HAP-1 (cell line): ENCODE results near the gene KCNAB2.

Experiments used
- DNase-seq, 2 experiments: peaks; one replicate each; pipeline ENCODE4 v3.0.0-alpha.2; 2016 to 2020; ENCODE audit warnings: low spot score in 2 of 2
- H3K27me3 ChIP-seq: fragments of 250-450 bp; sonication (Bioruptor Pico); 2 replicates; pipeline ENCODE4 v1.5.1; 2020; ENCODE audit warnings: low read depth, mild to moderate bottlenecking, moderate library complexity
- H3K36me3 ChIP-seq: fragments of 250-450 bp; sonication (Bioruptor Pico); replicated peaks from 2 replicates; pipeline ENCODE4 v1.5.1; 2020; ENCODE audit warnings: mild to moderate bottlenecking
- H3K4me1 ChIP-seq: fragments of 250-450 bp; sonication (Bioruptor Pico); 2 replicates; pipeline ENCODE4 v1.5.1; 2020; ENCODE audit warnings: mild to moderate bottlenecking
- H3K4me3 ChIP-seq: fragments of 250-450 bp; sonication (Bioruptor Pico); 2 replicates; pipeline ENCODE4 v1.5.1; 2020; ENCODE audit warnings: mild to moderate bottlenecking, moderate library complexity
- H3K9me3 ChIP-seq: fragments of 250-450 bp; sonication (Bioruptor Pico); 2 replicates; pipeline ENCODE4 v1.5.1; 2020; ENCODE audit warnings: mild to moderate bottlenecking, moderate library complexity
- in situ Hi-C: fragments of 300-500 bp; cut with MboI; formaldehyde crosslinking; loops from 3 replicates; pipeline ENCODE4 v1.14.3; 2020; ENCODE audit warnings: low sequenced_read_pairs, inconsistent platforms, mixed read lengths

The KCNAB2 gene

DNA sequence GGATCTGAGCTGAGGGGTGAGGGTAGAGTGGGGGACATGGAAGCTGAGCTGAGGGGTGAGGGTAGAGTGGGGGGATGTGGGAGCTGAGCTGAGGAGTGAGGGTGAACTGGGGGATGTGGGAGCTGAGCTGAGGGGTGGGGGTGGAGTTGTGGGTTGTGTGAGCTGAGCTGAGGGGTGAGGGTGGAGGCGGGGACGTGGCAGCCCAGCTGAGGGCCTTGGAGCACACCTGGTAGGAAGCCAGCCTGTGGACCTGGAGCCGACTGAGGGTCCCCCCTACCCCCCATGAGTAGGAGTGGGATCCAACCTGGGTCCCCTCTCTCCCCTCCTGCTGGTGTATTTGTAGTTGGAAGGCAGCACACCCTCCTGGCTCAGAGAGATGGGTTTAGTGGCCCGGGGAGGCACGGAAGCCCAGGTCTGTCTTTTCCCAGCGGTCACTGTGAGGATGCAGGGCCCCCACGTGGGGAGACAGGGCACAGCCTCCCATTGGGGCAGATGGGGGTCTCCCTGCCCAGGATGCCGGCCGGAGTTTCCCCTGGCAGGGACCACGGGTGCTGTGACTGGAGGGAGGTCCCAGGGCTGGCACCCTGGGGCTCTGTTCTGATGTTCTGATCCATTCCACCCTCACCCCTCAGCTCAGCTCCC lies 40.3 kb upstream of the KCNAB2 start:
- Histone ChIP-seq H3K4me3 (no peak overlapping the region), H3K27me3 (no peaks in the 10 kb centered on the region), H3K9me3 (no peaks in the 10 kb centered on the region), H3K4me1 (peaks cover 18% of the 10 kb centered on the region), H3K36me3 (no peaks in the 10 kb centered on the region)
- in situ Hi-C loops: no loop called here
- DNase-seq: no peak

DNA sequence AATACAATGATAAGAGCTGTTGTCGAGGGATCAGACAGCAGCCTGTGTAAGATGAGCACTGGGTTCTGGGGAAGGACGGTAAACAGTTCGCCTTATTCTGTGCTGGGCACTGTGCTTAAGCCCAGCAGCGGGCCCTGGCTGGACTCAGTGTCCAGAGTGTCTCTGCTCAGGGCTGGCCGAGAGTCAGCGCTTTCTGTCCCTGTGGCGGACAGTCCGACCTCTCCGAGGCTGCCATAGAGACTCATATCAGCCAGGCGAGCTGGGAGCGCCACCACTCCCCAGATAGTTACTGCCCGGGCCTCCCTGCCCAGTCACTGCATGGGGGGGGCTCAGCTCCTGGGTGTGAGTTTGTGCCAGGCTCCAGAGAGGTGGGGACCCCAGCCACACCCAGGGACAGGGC lies 38.8 kb upstream of the KCNAB2 start:
- no peak for DNase-seq
- Histone ChIP-seq H3K27me3 (no peaks in the 10 kb centered on the region), H3K4me1 (peaks cover 18% of the 10 kb centered on the region), H3K9me3 (no peaks in the 10 kb centered on the region), H3K36me3 (no peaks in the 10 kb centered on the region), H3K4me3 (no peak overlapping the region)
- in situ Hi-C loops: no loop called here

DNA sequence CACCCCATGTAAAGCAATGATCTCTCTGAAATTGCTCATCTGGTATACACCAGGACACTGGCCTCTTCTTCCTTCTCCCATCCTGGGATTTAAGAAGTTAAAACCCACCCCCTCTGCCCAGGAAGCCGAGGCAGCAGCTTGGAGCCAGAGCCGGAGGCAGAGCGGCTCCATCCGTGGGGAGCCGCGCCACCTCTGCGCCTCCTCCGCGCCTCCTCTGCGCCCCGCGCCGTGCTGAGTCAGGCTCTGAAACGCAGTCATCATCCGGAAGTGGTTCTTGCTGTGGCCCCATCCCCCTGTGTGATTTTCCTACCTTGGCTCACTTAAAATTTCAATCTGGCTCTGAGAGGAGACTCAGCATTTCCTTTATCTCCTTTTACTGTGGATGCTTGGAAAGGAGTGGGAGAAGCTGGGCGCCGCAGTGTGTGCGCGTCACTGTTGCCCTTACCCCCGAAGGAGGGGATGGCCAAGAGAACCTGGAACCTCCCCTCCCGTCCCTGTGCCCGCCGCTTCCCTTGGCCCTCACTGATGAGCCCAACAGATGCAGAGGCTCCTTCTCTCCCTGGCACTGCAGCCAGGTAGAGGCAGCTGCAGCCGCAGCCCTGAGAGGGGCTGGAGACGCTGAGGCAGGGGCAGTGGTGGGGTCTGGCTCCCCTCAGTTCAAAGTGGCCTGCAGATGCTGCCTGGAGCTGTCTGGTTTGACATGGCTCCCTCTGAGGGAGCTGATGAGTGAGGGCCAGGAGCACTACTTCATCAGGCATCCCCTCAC lies 38.2 kb upstream of the KCNAB2 start:
- no peak for DNase-seq
- H3K27me3 ChIP-seq: no peaks in the 10 kb centered on the region
- no peaks in the 10 kb centered on the region for H3K9me3 ChIP-seq
- no peak overlapping the region for H3K4me3 ChIP-seq
- no peaks in the 10 kb centered on the region for H3K36me3 ChIP-seq
- H3K4me1 ChIP-seq: peaks cover 18% of the 10 kb centered on the region
- in situ Hi-C loops: no loop called here

- Histone ChIP-seq H3K27me3 (no peaks in the 10 kb centered on the region), H3K9me3 (no peaks in the 10 kb centered on the region), H3K4me3 (no peak overlapping the region), H3K4me1 (peaks cover 16% of the 10 kb centered on the region), H3K36me3 (no peaks in the 10 kb centered on the region)
- in situ Hi-C loops: no loop called here
- no peak for DNase-seq
Observed at GRCh38 chr1:6008084-6008415, 37.6 kb upstream of the KCNAB2 start.

GRCh38 chr1:6008696-6009095 lies 37.0 kb upstream of the KCNAB2 start:
- Histone ChIP-seq H3K4me3 (no peak overlapping the region), H3K9me3 (no peaks in the 10 kb centered on the region), H3K4me1 (peaks cover 10% of the 10 kb centered on the region), H3K27me3 (no peaks in the 10 kb centered on the region), H3K36me3 (no peaks in the 10 kb centered on the region)
- DNase-seq: no peak
- in situ Hi-C loops: no loop called here

DNA sequence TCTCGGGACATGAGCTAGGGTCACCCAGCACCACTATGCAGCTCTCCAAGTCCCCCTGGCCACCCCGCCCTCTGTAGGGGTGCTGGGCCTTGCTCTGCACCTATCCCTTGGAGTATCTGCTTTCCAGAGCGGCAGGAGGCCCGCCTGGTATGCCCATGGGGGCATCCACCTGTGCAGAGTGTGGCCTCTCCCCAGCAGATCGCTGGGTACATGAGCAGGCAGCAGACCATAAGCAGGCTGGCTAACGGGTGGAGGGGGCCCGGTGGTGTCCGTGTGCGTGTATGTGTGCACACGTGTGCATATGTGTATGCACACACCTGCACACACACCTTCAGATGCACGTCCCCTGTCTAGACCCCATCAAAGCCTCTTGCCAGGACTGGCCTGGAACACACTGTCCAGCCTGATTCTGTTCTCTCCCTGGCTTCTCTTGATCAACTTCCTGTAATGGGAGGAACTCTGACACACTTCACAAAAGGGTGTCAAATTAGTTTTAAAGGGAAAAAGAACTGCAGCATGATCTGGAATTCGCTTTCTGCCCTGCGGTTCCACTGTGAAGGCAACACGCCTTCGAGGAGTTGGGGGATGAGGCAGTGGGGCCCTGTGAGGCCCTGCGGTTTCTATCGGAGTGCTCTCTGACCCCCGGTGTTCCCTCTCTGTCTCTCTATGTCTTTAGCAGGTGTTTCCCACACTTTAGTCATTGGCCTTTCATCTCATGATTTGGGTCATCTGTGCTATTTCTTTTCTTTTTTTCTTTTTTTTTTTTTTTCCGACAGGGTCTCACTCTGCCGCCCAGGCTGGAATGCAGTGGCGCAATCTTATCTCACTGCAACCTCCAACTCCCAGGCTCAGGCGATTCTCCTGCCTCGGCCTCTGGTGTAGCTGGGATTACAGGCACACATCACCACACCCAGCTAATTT lies 36.3 kb upstream of the KCNAB2 start:
- Histone ChIP-seq H3K9me3 (no peaks in the 10 kb centered on the region), H3K36me3 (no peaks in the 10 kb centered on the region), H3K4me1 (peaks cover 3% of the 10 kb centered on the region), H3K27me3 (no peaks in the 10 kb centered on the region), H3K4me3 (no peak overlapping the region)
- in situ Hi-C loops: no loop called here
- DNase-seq: no peak

DNA sequence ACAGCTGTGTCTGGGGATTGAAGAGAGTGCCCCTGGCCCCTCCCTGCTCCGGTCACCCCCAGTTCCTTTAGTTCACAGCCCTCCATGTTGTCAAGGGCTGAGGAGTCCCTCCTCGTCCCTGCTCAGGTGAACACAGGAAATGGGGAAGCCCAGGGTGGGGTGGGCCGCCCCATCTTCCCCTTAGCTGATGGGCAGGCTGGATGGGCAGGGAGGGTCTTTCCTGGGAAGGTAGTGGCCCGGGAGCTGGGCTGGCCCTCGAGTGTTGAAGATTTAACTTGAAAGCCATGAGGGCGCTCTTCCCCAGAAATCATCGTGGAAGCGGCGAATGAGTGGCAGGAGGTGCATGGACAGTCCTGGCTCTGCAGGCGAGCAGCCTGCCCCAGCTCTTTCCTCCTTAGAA lies 35.1 kb upstream of the KCNAB2 start:
- in situ Hi-C loops: no loop called here
- H3K27me3 ChIP-seq: no peaks in the 10 kb centered on the region
- DNase-seq: no peak

GRCh38 chr1:6011161-6011945 lies 34.3 kb upstream of the KCNAB2 start:
- Histone ChIP-seq H3K4me3 (no peak overlapping the region), H3K9me3 (no peaks in the 10 kb centered on the region), H3K27me3 (no peaks in the 10 kb centered on the region), H3K36me3 (no peaks in the 10 kb centered on the region), H3K4me1 (no peaks in the 10 kb centered on the region)
- no peak for DNase-seq
- in situ Hi-C loops: no loop called here

More for the DNA sequence above, 35.1 kb upstream of the KCNAB2 start:
- Histone ChIP-seq H3K36me3 (no peaks in the 10 kb centered on the region), H3K4me3 (no peak overlapping the region), H3K9me3 (no peaks in the 10 kb centered on the region), H3K4me1 (no peaks in the 10 kb centered on the region)

- Histone ChIP-seq H3K4me3 (no peak overlapping the region), H3K36me3 (no peaks in the 10 kb centered on the region), H3K9me3 (no peaks in the 10 kb centered on the region), H3K27me3 (no peaks in the 10 kb centered on the region), H3K4me1 (no peaks in the 10 kb centered on the region)
- no peak for DNase-seq
- in situ Hi-C loops: no loop called here
Observed at GRCh38 chr1:6011946-6012258, 33.8 kb upstream of the KCNAB2 start.

DNA sequence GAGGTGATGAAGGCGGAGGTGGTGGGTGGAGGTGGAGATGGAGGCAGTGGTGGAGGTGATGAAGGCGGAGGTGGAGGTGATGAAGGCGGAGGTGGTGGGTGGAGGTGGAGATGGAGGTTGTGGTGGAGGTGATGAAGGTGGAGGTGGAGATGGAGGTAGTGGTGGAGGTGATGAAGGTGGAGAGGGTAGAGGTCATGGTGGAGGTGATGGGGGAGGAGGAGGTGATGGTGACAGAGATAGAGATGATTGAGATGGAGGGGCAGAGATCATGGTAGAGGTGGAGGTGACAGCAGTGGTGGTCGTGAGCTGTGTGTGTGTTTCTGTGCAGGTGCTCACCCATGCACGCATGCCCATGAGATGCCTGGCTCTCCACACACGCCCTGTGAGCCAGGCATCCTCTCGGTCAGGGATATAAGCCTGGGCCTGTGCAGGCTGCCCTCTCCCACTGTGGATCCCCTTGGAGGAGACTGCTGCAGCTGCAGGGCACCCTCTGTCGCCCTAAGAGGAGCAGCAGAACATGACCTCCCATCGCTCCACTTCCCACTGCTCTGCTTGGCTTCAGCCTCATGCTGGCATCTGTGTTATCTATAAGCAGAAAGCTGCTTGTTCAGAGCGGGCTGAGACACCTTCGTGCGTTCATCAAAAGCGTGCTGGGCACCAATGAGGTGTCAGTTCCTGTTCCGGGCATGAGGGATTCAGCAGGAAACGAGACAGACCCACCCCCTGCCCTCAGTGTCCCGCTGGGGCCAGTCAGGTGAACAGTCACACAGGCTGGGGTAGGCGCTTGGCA lies 33.0 kb upstream of the KCNAB2 start:
- no peaks in the 10 kb centered on the region for H3K36me3 ChIP-seq
- no peak overlapping the region for H3K4me3 ChIP-seq
- in situ Hi-C loops: no loop called here
- DNase-seq: no peak
- H3K4me1 ChIP-seq: no peaks in the 10 kb centered on the region
- no peaks in the 10 kb centered on the region for H3K9me3 ChIP-seq
- H3K27me3 ChIP-seq: no peaks in the 10 kb centered on the region

GRCh38 chr1:6013491-6013890 lies 32.2 kb upstream of the KCNAB2 start:
- Histone ChIP-seq H3K4me3 (no peak overlapping the region), H3K27me3 (no peaks in the 10 kb centered on the region), H3K9me3 (no peaks in the 10 kb centered on the region), H3K36me3 (no peaks in the 10 kb centered on the region), H3K4me1 (no peaks in the 10 kb centered on the region)
- no peak for DNase-seq
- in situ Hi-C loops: no loop called here

- H3K4me3 ChIP-seq: no peak overlapping the region
- no peaks in the 10 kb centered on the region for H3K4me1 ChIP-seq
- in situ Hi-C loops: no loop called here
- no peaks in the 10 kb centered on the region for H3K36me3 ChIP-seq
- H3K27me3 ChIP-seq: no peaks in the 10 kb centered on the region
- DNase-seq: no peak
- no peaks in the 10 kb centered on the region for H3K9me3 ChIP-seq
Observed at GRCh38 chr1:6014130-6014999, 31.3 kb upstream of the KCNAB2 start.
